ENCODE results near the gene MOB3A.

- TF ChIP-seq POLR2A (IDR thresholded peaks at IDR 0.05) (no peak), CTCF (IDR thresholded peaks at IDR 0.05) (no peak)
These were observed 74.5 kb downstream of the MOB3A start for GRCh38 chr19:2021453-2022140.

Measured in transverse colon (tissue), 3 donors.